ENCODE data around the gene ADGRL1. TPM values are rescaled to one million over a fixed set of nuclear protein-coding genes. Genes with fewer than 3 reads are reported as not detected.
"Not testable (repeated sequence)": the region's sequence is repeated elsewhere in the genome, so short reads cannot be mapped to it uniquely, and the experiment has no call there.

ADGRL1 gene
- total RNA-seq, 4 donors from 2014 or later, result 20.8 to 55.1 (median 32.6) TPM

GRCh38 chr19:14147797-14148605, 58.0 kb downstream of the ADGRL1 start:
- WGBS, result 27% methylated on average over 15 of the region's 20 CpGs
- peak in 1 of 2 donors; percentile 59 for TF ChIP-seq POLR2AphosphoS5 (IDR thresholded peaks at IDR 0.05)
- no peak for TF ChIP-seq POLR2A (IDR thresholded peaks at IDR 0.05; ENCODE audit: low read depth)
- TF ChIP-seq EP300 (IDR thresholded peaks at IDR 0.05), result no peak
- TF ChIP-seq CTCF (IDR thresholded peaks at IDR 0.05), result peak; percentile 79 to 92 (median 88)
- Histone ChIP-seq H3K36me3 (peaks cover 9 to 24% (median 17%) of the 10 kb centered on the region in 4 donors), H3K4me3 (peak overlapping the region in 2 of 4 donors; percentile 13 to 29), H3K9me3 (no peaks in the 10 kb centered on the region), H3K4me1 (peaks cover 27 to 32% (median 32%) of the 10 kb centered on the region in 4 donors), H3K27me3 (no peaks in the 10 kb centered on the region), H3K27ac (replicated peaks in 1 of 4) (peak overlapping the region; percentile 74 to 80 (median 78))
- no peak for DNase-seq (ENCODE audit: extremely low spot score)
- intact Hi-C loops (cut with DNase I), result loop anchor here (2.0 to 10.0 kb wide), 5 partner anchors 54 to 327 kb away; partner anchors contain the start of gene PTGER1

GRCh38 chr19:14146789-14147216, 59.2 kb downstream of the ADGRL1 start:
- WGBS, result 39% methylated on average over 7 of the region's 7 CpGs
- H3K9me3 ChIP-seq, result no peaks in the 10 kb centered on the region
- no peak overlapping the region for H3K27ac ChIP-seq (replicated peaks in 1 of 4)
- H3K36me3 ChIP-seq, result peaks cover 0 to 12% (median 6%) of the 10 kb centered on the region in 4 donors
- TF ChIP-seq POLR2AphosphoS5 (IDR thresholded peaks at IDR 0.05), result no peak
- no peak for TF ChIP-seq CTCF (IDR thresholded peaks at IDR 0.05)
- TF ChIP-seq EP300 (IDR thresholded peaks at IDR 0.05), result no peak
- no peak for TF ChIP-seq POLR2A (IDR thresholded peaks at IDR 0.05; ENCODE audit: low read depth)
- peaks cover 27 to 32% (median 32%) of the 10 kb centered on the region in 4 donors for H3K4me1 ChIP-seq
- H3K4me3 ChIP-seq, result no peak overlapping the region
- DNase-seq (ENCODE audit: extremely low spot score), result no peak
- intact Hi-C loops (cut with DNase I), result loop anchor here (5.0 to 10.0 kb wide), 4 partner anchors 55 to 328 kb away; partner anchors contain the start of gene PTGER1
- no peaks in the 10 kb centered on the region for H3K27me3 ChIP-seq

- H3K9me3 ChIP-seq; H3K4me3 ChIP-seq; H3K27ac ChIP-seq (replicated peaks in 1 of 4); DNase-seq (ENCODE audit: extremely low spot score); H3K27me3 ChIP-seq; H3K36me3 ChIP-seq: not testable (repeated sequence)
- intact Hi-C loops (cut with DNase I), result loop anchor here (5.0 to 10.0 kb wide), 4 partner anchors 56 to 329 kb away; partner anchors contain the start of gene PTGER1
- peaks cover 27 to 32% (median 32%) of the 10 kb centered on the region in 4 donors for H3K4me1 ChIP-seq
- WGBS, result 91% methylated on average over 10 of the region's 10 CpGs
Measured at GRCh38 chr19:14146169-14146568, 59.8 kb downstream of the ADGRL1 start.

- Histone ChIP-seq H3K4me1 (peaks cover 23 to 27% (median 26%) of the 10 kb centered on the region in 4 donors), H3K27ac (replicated peaks in 1 of 4) (no peak overlapping the region), H3K27me3 (no peaks in the 10 kb centered on the region), H3K36me3 (no peaks in the 10 kb centered on the region), H3K4me3 (no peak overlapping the region), H3K9me3 (no peaks in the 10 kb centered on the region)
- no peak for TF ChIP-seq CTCF (IDR thresholded peaks at IDR 0.05)
- no peak for TF ChIP-seq POLR2AphosphoS5 (IDR thresholded peaks at IDR 0.05)
- TF ChIP-seq POLR2A (IDR thresholded peaks at IDR 0.05; ENCODE audit: low read depth), result no peak
- no peak for TF ChIP-seq EP300 (IDR thresholded peaks at IDR 0.05)
- intact Hi-C loops (cut with DNase I), result loop anchor here (5.0 to 10.0 kb wide), 4 partner anchors 57 to 329 kb away; partner anchors contain the start of gene PTGER1
- WGBS, result 81% methylated on average over 6 of the region's 6 CpGs
- DNase-seq (ENCODE audit: extremely low spot score), result no peak
Measured at GRCh38 chr19:14145381-14145780, 60.6 kb downstream of the ADGRL1 start.

Data from esophagus muscularis mucosa (tissue), 4 donors.